Measurements from ENCODE around the gene OR1J4.

DNA sequence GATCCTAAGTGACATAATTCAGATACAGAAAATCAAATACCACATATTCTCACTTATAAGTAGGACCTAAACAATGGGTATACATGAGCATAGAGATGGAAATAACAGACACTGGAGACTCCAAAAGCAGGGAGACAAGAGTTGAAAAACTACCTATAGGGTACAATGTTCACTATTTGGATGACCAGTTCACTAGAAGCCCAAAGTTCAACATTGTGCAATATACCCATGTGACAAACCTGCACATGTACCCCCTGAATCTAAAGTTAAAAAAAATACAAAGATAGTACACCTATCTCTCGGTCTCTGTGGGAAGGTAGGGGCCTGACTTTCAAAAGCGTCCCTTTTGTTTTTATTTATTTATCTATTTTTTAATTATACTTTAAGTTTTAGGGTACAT, 19.8 kb downstream of the OR1J4 start:
- TF ChIP-seq, protein P1, sequence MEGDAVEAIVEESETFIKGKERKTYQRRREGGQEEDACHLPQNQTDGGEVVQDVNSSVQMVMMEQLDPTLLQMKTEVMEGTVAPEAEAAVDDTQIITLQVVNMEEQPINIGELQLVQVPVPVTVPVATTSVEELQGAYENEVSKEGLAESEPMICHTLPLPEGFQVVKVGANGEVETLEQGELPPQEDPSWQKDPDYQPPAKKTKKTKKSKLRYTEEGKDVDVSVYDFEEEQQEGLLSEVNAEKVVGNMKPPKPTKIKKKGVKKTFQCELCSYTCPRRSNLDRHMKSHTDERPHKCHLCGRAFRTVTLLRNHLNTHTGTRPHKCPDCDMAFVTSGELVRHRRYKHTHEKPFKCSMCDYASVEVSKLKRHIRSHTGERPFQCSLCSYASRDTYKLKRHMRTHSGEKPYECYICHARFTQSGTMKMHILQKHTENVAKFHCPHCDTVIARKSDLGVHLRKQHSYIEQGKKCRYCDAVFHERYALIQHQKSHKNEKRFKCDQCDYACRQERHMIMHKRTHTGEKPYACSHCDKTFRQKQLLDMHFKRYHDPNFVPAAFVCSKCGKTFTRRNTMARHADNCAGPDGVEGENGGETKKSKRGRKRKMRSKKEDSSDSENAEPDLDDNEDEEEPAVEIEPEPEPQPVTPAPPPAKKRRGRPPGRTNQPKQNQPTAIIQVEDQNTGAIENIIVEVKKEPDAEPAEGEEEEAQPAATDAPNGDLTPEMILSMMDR (IDR thresholded peaks at IDR 0.05 in 4 of 5, conservative IDR thresholded peaks at IDR 0.05 in 1 of 5), result no peak
- no peak for TF ChIP-seq POLR2A (IDR thresholded peaks at IDR 0.05)

All from gastrocnemius medialis (tissue), 4 donors.